OCI-LY3 (cell line): ENCODE results near the gene UFSP1.

Experiments used
- H2AFZ ChIP-seq: fragments of 200-600, 300-600 bp; shearing (Covaris generic); 2 replicates; pipeline ENCODE4 v1.6.0; 2014; ENCODE audit warnings: antibody characterized with exemption, low read depth, low read length
- H3K27ac ChIP-seq: fragments of 200-600, 300-600 bp; sonication (generic); 2 replicates; pipeline ENCODE4 v1.5.1; 2014; ENCODE audit warnings: mild to moderate bottlenecking, low read length, moderate library complexity, mixed read lengths
- H3K27me3 ChIP-seq: fragments of 200-600, 300-600 bp; sonication (generic); 2 replicates; pipeline ENCODE4 v1.6.1; 2014; ENCODE audit warnings: low read depth, low read length, mixed read lengths
- H3K36me3 ChIP-seq: fragments of 200-600, 300-600 bp; sonication (generic); replicated peaks from 2 replicates; pipeline ENCODE3; 2014; ENCODE audit warnings: low read depth, low read length, mixed read lengths
- H3K4me1 ChIP-seq: fragments of 300-600, 200-600 bp; sonication (generic); 2 replicates; pipeline ENCODE4 v1.6.1; 2014; ENCODE audit warnings: low read length, mixed read lengths
- H3K4me2 ChIP-seq: fragments of 200-600, 300-600 bp; sonication (generic); 2 replicates; pipeline ENCODE4 v1.6.1; 2014; ENCODE audit warnings: low read length, mixed read lengths
- H3K4me3 ChIP-seq: fragments of 300-600, 200-600 bp; sonication (generic); 2 replicates; pipeline ENCODE4 v1.5.1; 2014; ENCODE audit warnings: antibody characterized with exemption, mild to moderate bottlenecking, low read length, moderate library complexity
- H3K79me2 ChIP-seq: fragments of 300-600, 200-600 bp; shearing (Covaris generic); 2 replicates; pipeline ENCODE4 v1.6.1; 2014; ENCODE audit warnings: mild to moderate bottlenecking, low read length, mixed read lengths
- H3K9ac ChIP-seq: fragments of 300-600, 200-600 bp; shearing (Covaris generic); 2 replicates; pipeline ENCODE4 v1.6.0; 2014; ENCODE audit warnings: mild to moderate bottlenecking, low read length, moderate library complexity
- H3K9me3 ChIP-seq: fragments of 200-600, 300-600 bp; shearing (Covaris generic); 2 replicates; pipeline ENCODE4 v1.6.1; 2014; ENCODE audit warnings: low read length, mixed read lengths; ENCODE audit not compliant: insufficient read depth
- H4K20me1 ChIP-seq: fragments of 200-600, 300-600 bp; sonication (generic); 2 replicates; pipeline ENCODE4 v1.6.1; 2016; ENCODE audit warnings: low read length, mixed read lengths; ENCODE audit not compliant: insufficient read depth
- CTCF ChIP-seq: fragments of 200-600, 300-600 bp; sonication (generic); IDR thresholded peaks from 2 replicates; pipeline ENCODE4 v1.5.1; 2014; ENCODE audit warnings: antibody characterized with exemption, low read length, low read depth
- EZH2phosphoT487 ChIP-seq: fragments of 200-600 bp; shearing (Covaris generic); IDR thresholded peaks from 2 replicates; pipeline ENCODE4 v1.6.1; 2018; ENCODE audit warnings: antibody characterized with exemption, mixed run types, low read depth

The UFSP1 gene

GRCh38 chr7:100882201-100882600 is 7.3 kb downstream of the UFSP1 start:
- peaks cover 7% of the 10 kb centered on the region for H3K4me1 ChIP-seq
- TF ChIP-seq CTCF, result no peak
- no peak for TF ChIP-seq EZH2phosphoT487
- H3K9me3 ChIP-seq, result no peaks in the 10 kb centered on the region
- peaks cover 61% of the 10 kb centered on the region for H3K79me2 ChIP-seq
- H3K27ac ChIP-seq, result no peak overlapping the region
- H3K4me2 ChIP-seq, result no peak overlapping the region
- no peak overlapping the region for H3K4me3 ChIP-seq
- peaks cover 85% of the 10 kb centered on the region for H3K36me3 ChIP-seq
- H4K20me1 ChIP-seq, result peaks cover 45% of the 10 kb centered on the region
- no peaks in the 10 kb centered on the region for H3K27me3 ChIP-seq
- H3K9ac ChIP-seq, result no peak overlapping the region
- no peak overlapping the region for H2AFZ ChIP-seq

- no peak for TF ChIP-seq EZH2phosphoT487
- TF ChIP-seq CTCF, result no peak
- no peaks in the 10 kb centered on the region for H3K27me3 ChIP-seq
- peaks cover 55% of the 10 kb centered on the region for H4K20me1 ChIP-seq
- no peak overlapping the region for H2AFZ ChIP-seq
- H3K79me2 ChIP-seq, result peaks cover 72% of the 10 kb centered on the region
- H3K27ac ChIP-seq, result no peak overlapping the region
- no peak overlapping the region for H3K4me3 ChIP-seq
- peaks cover 8% of the 10 kb centered on the region for H3K4me1 ChIP-seq
- H3K36me3 ChIP-seq, result peaks cover 83% of the 10 kb centered on the region
- no peaks in the 10 kb centered on the region for H3K9me3 ChIP-seq
- no peak overlapping the region for H3K9ac ChIP-seq
- H3K4me2 ChIP-seq, result no peak overlapping the region
Measured at GRCh38 chr7:100881136-100881535, 8.4 kb downstream of the UFSP1 start.

- H3K9me3 ChIP-seq, result no peaks in the 10 kb centered on the region
- H4K20me1 ChIP-seq, result peaks cover 60% of the 10 kb centered on the region
- H3K36me3 ChIP-seq, result peaks cover 82% of the 10 kb centered on the region
Measured at GRCh38 chr7:100880645-100881044, 8.9 kb downstream of the UFSP1 start.

GRCh38 chr7:100879685-100880261 is 9.7 kb downstream of the UFSP1 start:
- Histone ChIP-seq H3K79me2 (peaks cover 84% of the 10 kb centered on the region), H3K9me3 (no peaks in the 10 kb centered on the region), H3K4me3 (no peak overlapping the region), H3K27ac (no peak overlapping the region), H4K20me1 (peaks cover 63% of the 10 kb centered on the region), H3K4me2 (no peak overlapping the region), H3K27me3 (no peaks in the 10 kb centered on the region), H3K9ac (no peak overlapping the region), H2AFZ (no peak overlapping the region), H3K36me3 (peaks cover 76% of the 10 kb centered on the region), H3K4me1 (peaks cover 10% of the 10 kb centered on the region)
- no peak for TF ChIP-seq CTCF
- TF ChIP-seq EZH2phosphoT487, result no peak

More at GRCh38 chr7:100880645-100881044, 8.9 kb downstream of the UFSP1 start:
- Histone ChIP-seq H3K79me2 (peaks cover 76% of the 10 kb centered on the region), H3K4me2 (no peak overlapping the region), H3K27ac (no peak overlapping the region), H3K27me3 (no peaks in the 10 kb centered on the region), H3K4me3 (no peak overlapping the region), H3K9ac (no peak overlapping the region), H3K4me1 (peaks cover 10% of the 10 kb centered on the region), H2AFZ (no peak overlapping the region)
- no peak for TF ChIP-seq CTCF
- no peak for TF ChIP-seq EZH2phosphoT487
